Activated CD4-positive, CD25-positive, alpha-beta regulatory T cell treated with anti-CD3 and anti-CD28 coated beads, Interleukin-2, amount 50 U/mL, for 16 hours (primary cell): ENCODE data around the gene NOM1.

Source experiments
- DNase-seq: peaks from one replicate; pipeline ENCODE4 v3.0.0-alpha.2; 2020; ENCODE audit warnings: low read depth, low spot score

The NOM1 gene

GRCh38 chr7:157017603-157018327, 68.3 kb downstream of the NOM1 start:
- DNase-seq, result no peak

GRCh38 chr7:157018328-157018996, 69.0 kb downstream of the NOM1 start:
- DNase-seq, result no peak

GRCh38 chr7:157018997-157019608, 69.6 kb downstream of the NOM1 start:
- DNase-seq, result no peak

GRCh38 chr7:157019718-157020451, 70.4 kb downstream of the NOM1 start:
- no peak for DNase-seq

GRCh38 chr7:157020514-157021070, 71.1 kb downstream of the NOM1 start:
- DNase-seq, result no peak

- no peak for DNase-seq
These were observed 71.8 kb downstream of the NOM1 start for GRCh38 chr7:157021071-157021870.

GRCh38 chr7:157021871-157022680, 72.6 kb downstream of the NOM1 start:
- no peak for DNase-seq
